WERI-Rb-1 (cell line): ENCODE measurements around the gene POMT1.

Experiments
- DNase-seq: peaks from one replicate; pipeline ENCODE4 v3.0.0-alpha.2; 2020
- H3K27ac ChIP-seq: fragments of 250-450 bp; sonication (Bioruptor Pico); 2 replicates; pipeline ENCODE4 v1.5.1; 2020; ENCODE audit warnings: mild to moderate bottlenecking, moderate library complexity
- H3K27me3 ChIP-seq: fragments of 250-450 bp; sonication (Bioruptor Pico); 2 replicates; pipeline ENCODE4 v1.5.1; 2021; ENCODE audit warnings: mild to moderate bottlenecking, low read depth, moderate library complexity; ENCODE audit not compliant: insufficient read depth, severe bottlenecking
- H3K36me3 ChIP-seq: fragments of 250-450 bp; sonication (Bioruptor Pico); 2 replicates; pipeline ENCODE4 v1.5.1; 2020; ENCODE audit warnings: mild to moderate bottlenecking, moderate library complexity
- H3K4me3 ChIP-seq: 2 replicates; pipeline ENCODE4 v1.5.1; 2011; ENCODE audit warnings: low read depth, mild to moderate bottlenecking, control low read depth, low read length
- H3K9me3 ChIP-seq: fragments of 250-450 bp; sonication (Bioruptor Pico); 2 replicates; pipeline ENCODE4 v1.5.1; 2021; ENCODE audit warnings: mild to moderate bottlenecking, moderate library complexity; ENCODE audit not compliant: severe bottlenecking
- CTCF ChIP-seq: IDR thresholded peaks from 2 replicates; pipeline ENCODE4 v1.5.1; 2011; ENCODE audit warnings: low read depth, mild to moderate bottlenecking, control low read depth, inconsistent platforms, low read length

The POMT1 gene

GRCh38 chr9:131492070-131492469, 10.6 kb upstream of the POMT1 start:
- Histone ChIP-seq H3K27me3 (no peaks in the 10 kb centered on the region), H3K36me3 (peaks cover 100% of the 10 kb centered on the region), H3K4me3 (no peak overlapping the region), H3K27ac (no peak overlapping the region), H3K9me3 (no peaks in the 10 kb centered on the region)
- DNase-seq: no peak
- no peak for TF ChIP-seq CTCF

- H3K36me3 ChIP-seq: peaks cover 99% of the 10 kb centered on the region
- no peak for DNase-seq
- no peaks in the 10 kb centered on the region for H3K27me3 ChIP-seq
- H3K9me3 ChIP-seq: no peaks in the 10 kb centered on the region
- TF ChIP-seq CTCF: no peak
- H3K4me3 ChIP-seq: no peak overlapping the region
- H3K27ac ChIP-seq: no peak overlapping the region
These were observed 8.3 kb upstream of the POMT1 start for GRCh38 chr9:131494296-131494870.

- Histone ChIP-seq H3K27me3 (no peaks in the 10 kb centered on the region), H3K9me3 (no peaks in the 10 kb centered on the region), H3K27ac (no peak overlapping the region), H3K4me3 (no peak overlapping the region), H3K36me3 (peaks cover 99% of the 10 kb centered on the region)
- no peak for DNase-seq
- TF ChIP-seq CTCF: no peak
These were observed 6.9 kb upstream of the POMT1 start for GRCh38 chr9:131495785-131496184.

GRCh38 chr9:131496844-131497405, 5.8 kb upstream of the POMT1 start:
- Histone ChIP-seq H3K9me3 (no peaks in the 10 kb centered on the region), H3K27ac (no peak overlapping the region), H3K27me3 (no peaks in the 10 kb centered on the region), H3K36me3 (peaks cover 92% of the 10 kb centered on the region), H3K4me3 (no peak overlapping the region)
- DNase-seq: no peak
- no peak for TF ChIP-seq CTCF

GRCh38 chr9:131499254-131499767, 3.4 kb upstream of the POMT1 start:
- no peak overlapping the region for H3K4me3 ChIP-seq
- DNase-seq: no peak
- peaks cover 72% of the 10 kb centered on the region for H3K36me3 ChIP-seq
- no peak for TF ChIP-seq CTCF
- H3K27ac ChIP-seq: no peak overlapping the region
- H3K9me3 ChIP-seq: no peaks in the 10 kb centered on the region
- no peaks in the 10 kb centered on the region for H3K27me3 ChIP-seq

- Histone ChIP-seq H3K27ac (no peak overlapping the region), H3K27me3 (no peaks in the 10 kb centered on the region), H3K4me3 (no peak overlapping the region), H3K36me3 (peaks cover 62% of the 10 kb centered on the region), H3K9me3 (no peaks in the 10 kb centered on the region)
- DNase-seq: no peak
- no peak for TF ChIP-seq CTCF
These were observed 2.3 kb upstream of the POMT1 start for GRCh38 chr9:131500377-131500776.
